Femur (tissue), 1 donor: ENCODE results near the gene D2HGDH.
A peak's percentile ranks its signal among the peaks of the same experiment; 100 is the strongest.

Source experiments
- DNase-seq: peaks from one replicate; pipeline ENCODE4 v3.0.0-alpha.2; 2017

D2HGDH gene

DNA sequence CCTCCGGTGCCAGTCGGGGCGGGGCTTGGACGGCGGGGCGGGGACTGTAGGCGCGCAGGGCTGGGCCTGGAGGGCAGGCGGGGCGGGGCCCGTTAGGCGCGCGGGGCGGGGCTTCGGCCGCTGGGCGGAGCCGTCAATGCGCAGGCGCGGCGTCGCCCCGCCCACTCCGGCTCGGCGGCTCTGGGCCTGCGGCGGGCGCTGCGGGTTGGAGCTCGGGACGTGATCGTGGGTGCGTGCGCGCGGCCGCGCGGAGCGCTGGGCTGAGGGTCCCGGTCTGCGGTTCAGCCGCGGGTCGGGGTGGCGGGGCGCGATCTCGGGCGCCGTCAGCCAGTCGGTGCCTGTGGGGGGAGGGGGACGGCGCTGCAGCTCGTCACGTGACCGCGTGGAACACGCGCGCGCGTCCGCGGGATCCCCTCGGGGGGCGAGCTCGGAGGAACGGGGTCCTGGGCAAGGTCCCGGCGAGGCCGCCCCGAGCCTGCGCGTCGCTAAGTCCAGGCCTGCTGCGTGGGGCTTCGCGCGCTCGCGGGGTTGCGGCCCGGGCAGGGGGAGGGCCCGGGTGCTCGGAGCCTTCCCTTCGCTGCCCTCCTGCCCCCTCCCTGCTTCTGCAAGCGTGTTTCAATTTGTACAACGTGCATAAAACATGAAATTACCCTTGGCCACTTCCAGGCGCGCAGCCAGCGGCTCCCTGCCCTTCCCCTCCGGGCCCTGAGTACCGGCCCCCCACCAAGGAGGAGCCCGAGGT lies at the start of gene D2HGDH:
Gene D2HGDH (plus strand): TSS at position 164 of the 742 bp plus-strand sequence. CDS start 595 bp downstream, outside the sequence.
- peak; percentile 96 for DNase-seq

- no peak for DNase-seq
Observed at GRCh38 chr2:241686324-241686649, 48.1 kb upstream of the D2HGDH start.

- peak; percentile 98 for DNase-seq
Observed at GRCh38 chr2:241686650-241687425, 47.6 kb upstream of the D2HGDH start, which contains the start of gene DTYMK. DTYMK (minus strand) TSS chr2:241686815; CDS start chr2:241686783, 32 bp downstream.

- no peak for DNase-seq
Observed at GRCh38 chr2:241689306-241689705, 45.1 kb upstream of the D2HGDH start.

- no peak for DNase-seq
Observed at GRCh38 chr2:241690202-241690717, 44.2 kb upstream of the D2HGDH start.

- DNase-seq, result no peak
Observed at GRCh38 chr2:241692448-241692847, 42.0 kb upstream of the D2HGDH start.

- DNase-seq, result no peak
Observed at GRCh38 chr2:241695651-241696050, 38.8 kb upstream of the D2HGDH start.

GRCh38 chr2:241701149-241701398 lies 33.4 kb upstream of the D2HGDH start:
- DNase-seq, result no peak

- peak; percentile 96 for DNase-seq
Observed at GRCh38 chr2:241701399-241702154, 32.9 kb upstream of the D2HGDH start, which contains the start of gene ING5. ING5 (plus strand) TSS chr2:241702039; CDS start chr2:241702066, 27 bp downstream.

- DNase-seq, result peak; percentile 91
Observed at GRCh38 chr2:241702155-241703031, 32.0 kb upstream of the D2HGDH start.

DNA sequence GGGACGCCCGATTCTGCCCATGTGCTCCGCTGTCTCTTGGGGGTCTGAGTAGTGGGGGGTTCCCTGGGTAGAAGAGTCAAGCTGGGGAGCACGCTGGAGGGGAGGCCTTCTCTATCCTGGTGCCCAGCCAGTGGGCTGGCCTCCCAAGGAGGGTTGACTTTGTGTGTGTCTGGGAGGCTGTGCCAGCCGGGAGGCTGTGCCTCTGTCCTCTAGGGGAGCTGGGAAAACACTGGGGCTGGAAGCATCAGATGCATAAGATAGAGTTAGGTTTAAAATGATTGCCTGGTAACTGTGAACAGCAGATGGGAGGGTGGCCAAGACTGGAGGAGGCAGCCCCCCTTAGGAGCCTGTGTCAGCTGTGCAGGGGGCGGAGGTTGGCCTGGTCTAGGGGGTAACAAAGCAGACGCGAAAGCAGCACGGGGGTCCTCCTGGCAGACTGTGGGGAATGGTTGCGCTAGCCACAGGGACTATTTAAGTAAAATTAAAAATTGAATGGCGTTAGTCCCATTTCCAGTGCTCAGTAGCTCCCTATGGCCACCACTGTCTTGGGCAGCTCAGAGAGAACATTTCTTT lies 31.3 kb upstream of the D2HGDH start:
- DNase-seq, result peak; percentile 60

GRCh38 chr2:241706537-241706936 lies 27.9 kb upstream of the D2HGDH start:
- DNase-seq, result no peak

- DNase-seq, result no peak
Observed at GRCh38 chr2:241708879-241709278, 25.6 kb upstream of the D2HGDH start.

DNA sequence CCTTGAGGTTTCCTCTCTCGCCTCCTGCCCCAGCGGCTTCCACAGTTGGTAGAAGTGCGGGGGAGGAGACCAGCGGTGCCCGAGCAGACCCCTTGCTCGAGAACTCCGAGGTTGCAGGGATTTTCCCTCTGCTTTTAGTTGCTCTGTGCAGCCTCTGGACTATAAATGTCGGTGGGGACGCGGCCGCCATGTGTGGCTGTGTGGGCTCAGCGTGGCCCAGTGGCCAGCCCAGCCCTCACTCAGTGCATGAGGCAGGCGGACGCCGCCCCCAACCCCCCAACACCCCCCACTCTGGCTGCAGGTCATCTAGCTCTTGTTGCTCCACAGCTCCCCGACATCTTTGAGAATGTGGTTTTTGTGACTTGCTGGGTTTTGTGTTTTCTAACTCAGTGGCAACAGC lies 15.3 kb upstream of the D2HGDH start:
- no peak for DNase-seq

DNA sequence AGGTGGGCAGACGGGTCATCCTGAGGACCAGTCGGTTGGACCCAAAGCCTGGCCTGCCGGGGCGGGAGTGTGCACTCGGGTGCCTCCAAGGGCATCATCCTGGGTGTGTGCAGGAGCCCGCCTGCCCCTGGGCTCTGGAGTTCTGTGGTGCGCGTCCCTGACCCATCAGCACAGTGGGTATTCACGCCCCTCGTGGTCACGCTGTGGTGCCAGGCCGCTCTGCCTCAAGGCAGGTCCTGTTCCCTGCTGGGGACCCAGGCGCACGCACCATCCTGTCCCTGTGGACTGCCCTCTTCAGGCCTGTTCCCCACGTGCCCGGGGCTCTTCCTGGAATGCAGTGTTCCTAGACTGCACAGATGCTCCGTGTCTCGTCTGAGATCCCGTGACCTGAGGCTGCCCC lies 14.3 kb upstream of the D2HGDH start:
- DNase-seq, result no peak

- no peak for DNase-seq
Observed at GRCh38 chr2:241720560-241720959, 13.9 kb upstream of the D2HGDH start.

- DNase-seq, result no peak
Observed at GRCh38 chr2:241721852-241722251, 12.6 kb upstream of the D2HGDH start.

GRCh38 chr2:241722896-241723454 lies 11.5 kb upstream of the D2HGDH start:
- no peak for DNase-seq

DNA sequence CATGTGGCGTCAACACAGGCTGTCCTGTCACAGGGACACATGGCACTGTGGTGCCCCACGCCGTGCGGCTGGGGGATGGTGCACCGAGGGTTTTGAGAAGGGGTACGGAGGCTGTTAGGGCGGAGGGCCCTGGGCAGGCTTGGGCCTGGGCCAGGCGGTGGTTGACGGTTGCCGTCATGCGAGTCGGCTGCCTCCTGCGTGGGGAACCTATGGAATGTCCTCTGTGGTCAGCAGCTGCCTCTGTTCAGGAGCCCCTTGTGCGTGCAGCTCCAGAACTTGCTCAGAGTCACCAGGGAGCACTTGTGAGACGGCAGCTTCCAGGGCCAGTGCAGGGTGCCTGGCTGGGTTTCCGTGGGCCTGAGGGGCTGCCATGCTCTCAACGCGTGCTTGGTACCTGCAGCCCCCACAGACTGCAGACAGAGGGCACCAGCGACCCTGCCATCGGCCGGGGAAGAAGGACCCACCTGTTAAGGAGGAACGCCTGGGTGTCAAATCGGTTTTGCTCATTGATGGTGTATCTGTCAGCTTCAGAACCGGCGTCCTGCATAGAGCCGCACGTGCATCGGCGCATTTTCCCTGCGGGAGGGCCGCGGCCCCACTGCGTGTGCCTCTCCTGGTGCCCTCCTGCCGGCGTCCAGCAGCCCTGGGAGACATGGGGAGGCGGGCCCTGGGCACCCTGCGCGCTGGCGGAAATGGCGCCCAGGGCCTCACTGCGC lies 10.0 kb upstream of the D2HGDH start:
- DNase-seq, result no peak

DNA sequence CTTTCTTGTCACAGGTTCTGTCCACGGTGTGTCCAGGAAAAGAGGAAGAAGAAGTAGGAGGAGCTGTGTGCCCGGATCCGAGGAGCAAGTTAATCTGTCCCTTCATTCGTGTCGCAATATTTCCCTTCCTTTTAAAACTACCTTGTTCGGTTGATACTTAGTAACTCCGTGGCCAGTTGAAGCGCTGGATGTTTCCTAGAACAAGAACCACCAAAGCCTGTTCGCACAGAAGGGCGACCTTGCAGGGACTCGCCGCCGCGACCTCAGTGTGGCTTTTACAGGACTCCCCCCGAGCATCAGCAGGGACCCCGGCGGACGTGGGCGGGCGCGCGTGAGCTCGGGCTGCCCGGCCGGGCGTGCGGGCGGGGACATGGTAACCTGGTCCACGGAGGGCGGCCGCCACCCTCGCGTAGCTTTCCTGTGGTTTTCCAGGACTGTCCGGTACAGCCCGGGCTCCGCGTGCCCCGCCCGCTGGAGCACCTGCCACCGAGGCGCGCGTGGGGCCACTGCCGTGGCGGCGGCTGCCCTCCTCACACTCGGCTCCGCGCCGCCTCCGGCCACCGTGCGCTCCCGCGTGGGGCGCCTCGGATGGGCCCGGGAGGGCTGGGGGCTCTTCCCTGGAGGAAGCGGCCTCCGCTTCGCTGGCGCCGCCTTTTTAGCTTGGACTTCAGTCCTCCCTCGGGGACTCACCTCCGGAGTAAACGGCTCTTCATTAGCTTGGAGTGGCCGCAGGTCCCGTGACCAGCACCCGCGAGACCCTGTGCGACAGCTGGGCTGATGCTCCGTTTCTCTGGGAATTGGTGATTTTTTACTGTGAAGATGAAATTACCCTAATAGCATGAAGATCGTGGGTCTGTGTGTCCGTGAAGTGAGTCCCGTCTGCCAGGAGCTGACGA lies 9.2 kb upstream of the D2HGDH start:
- no peak for DNase-seq
